Esophagus muscularis mucosa (tissue), 3 donors: ENCODE measurements around the gene GNG7.

ENCODE experiments used
- POLR2A ChIP-seq: fragments of 450-650 bp; IDR thresholded peaks from one replicate; pipeline ENCODE4 v1.6.1; 2017; ENCODE audit warnings: antibody characterized with exemption, moderate library complexity, mild to moderate bottlenecking, low read depth
- POLR2AphosphoS5 ChIP-seq, 2 donors: sonication (generic); formaldehyde crosslinking; IDR thresholded peaks; one replicate each; pipeline ENCODE4 v1.6.1; 2017; ENCODE audit warnings: antibody characterized with exemption in 2 of 2
- TF ChIP-seq, protein P1 (sequence below), 3 experiments: fragments of 200-600 bp in 2 of 3; fragments of 450-650 bp in 1 of 3; sonication (generic) in 2 of 3; IDR thresholded peaks; one replicate each; pipeline ENCODE4 v1.5.1; 2017 to 2019; ENCODE audit warnings: antibody characterized with exemption in 3 of 3, mild to moderate bottlenecking in 2 of 3, moderate library complexity in 1 of 3

DNA sequence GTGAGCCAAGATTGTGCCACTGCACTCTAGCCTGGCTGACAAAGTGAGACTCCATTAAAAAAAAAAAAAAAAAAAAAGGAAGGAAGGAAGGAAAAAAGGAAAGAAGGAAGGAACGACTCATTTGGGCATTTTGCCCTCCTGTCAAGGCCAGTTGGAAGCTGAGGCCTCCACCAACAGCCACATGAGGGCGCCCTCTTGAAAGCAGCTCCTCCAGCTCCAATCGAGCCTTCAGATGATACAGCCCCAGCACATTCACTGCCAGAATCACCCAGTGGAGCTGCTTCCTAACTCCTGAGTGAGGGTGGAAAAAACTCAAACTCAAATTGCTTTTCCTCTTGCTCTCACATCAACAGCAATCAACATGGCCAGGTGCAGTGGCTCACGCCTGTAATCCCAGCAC is 40.9 kb downstream of the GNG7 start:
- TF ChIP-seq, protein P1, sequence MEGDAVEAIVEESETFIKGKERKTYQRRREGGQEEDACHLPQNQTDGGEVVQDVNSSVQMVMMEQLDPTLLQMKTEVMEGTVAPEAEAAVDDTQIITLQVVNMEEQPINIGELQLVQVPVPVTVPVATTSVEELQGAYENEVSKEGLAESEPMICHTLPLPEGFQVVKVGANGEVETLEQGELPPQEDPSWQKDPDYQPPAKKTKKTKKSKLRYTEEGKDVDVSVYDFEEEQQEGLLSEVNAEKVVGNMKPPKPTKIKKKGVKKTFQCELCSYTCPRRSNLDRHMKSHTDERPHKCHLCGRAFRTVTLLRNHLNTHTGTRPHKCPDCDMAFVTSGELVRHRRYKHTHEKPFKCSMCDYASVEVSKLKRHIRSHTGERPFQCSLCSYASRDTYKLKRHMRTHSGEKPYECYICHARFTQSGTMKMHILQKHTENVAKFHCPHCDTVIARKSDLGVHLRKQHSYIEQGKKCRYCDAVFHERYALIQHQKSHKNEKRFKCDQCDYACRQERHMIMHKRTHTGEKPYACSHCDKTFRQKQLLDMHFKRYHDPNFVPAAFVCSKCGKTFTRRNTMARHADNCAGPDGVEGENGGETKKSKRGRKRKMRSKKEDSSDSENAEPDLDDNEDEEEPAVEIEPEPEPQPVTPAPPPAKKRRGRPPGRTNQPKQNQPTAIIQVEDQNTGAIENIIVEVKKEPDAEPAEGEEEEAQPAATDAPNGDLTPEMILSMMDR (IDR thresholded peaks at IDR 0.05): no peak
- no peak for TF ChIP-seq POLR2AphosphoS5 (IDR thresholded peaks at IDR 0.05)
- no peak for TF ChIP-seq POLR2A
